ENCODE results near the gene PLXNA4.

Gene PLXNA4

DNA sequence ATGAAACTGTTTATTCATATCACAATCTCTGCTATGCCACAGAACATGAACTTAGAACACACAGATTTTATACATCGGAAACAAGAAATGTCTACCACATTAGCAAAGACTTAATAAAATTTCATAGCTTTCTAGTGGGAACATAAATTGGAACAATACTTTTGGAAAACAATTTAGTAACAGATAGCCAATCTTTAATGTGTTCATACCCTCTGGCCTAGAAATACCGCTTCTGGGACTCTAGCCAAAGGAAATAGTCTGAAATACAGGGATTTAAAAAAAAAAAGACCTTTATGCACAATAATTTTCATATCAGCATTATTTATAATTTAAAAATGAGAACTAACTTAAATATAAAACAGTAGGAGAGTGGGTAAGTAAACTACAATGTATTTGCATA, 168.5 kb downstream of the PLXNA4 start:
- TF ChIP-seq, protein P1, sequence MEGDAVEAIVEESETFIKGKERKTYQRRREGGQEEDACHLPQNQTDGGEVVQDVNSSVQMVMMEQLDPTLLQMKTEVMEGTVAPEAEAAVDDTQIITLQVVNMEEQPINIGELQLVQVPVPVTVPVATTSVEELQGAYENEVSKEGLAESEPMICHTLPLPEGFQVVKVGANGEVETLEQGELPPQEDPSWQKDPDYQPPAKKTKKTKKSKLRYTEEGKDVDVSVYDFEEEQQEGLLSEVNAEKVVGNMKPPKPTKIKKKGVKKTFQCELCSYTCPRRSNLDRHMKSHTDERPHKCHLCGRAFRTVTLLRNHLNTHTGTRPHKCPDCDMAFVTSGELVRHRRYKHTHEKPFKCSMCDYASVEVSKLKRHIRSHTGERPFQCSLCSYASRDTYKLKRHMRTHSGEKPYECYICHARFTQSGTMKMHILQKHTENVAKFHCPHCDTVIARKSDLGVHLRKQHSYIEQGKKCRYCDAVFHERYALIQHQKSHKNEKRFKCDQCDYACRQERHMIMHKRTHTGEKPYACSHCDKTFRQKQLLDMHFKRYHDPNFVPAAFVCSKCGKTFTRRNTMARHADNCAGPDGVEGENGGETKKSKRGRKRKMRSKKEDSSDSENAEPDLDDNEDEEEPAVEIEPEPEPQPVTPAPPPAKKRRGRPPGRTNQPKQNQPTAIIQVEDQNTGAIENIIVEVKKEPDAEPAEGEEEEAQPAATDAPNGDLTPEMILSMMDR (IDR thresholded peaks at IDR 0.05; ENCODE audit: low read depth, low read length), result no peak
- in situ Hi-C loops (cut with HindIII; ENCODE audit: low sequenced_read_pairs), result no loop called here
- no peak overlapping the region for H3K4me3 ChIP-seq (ENCODE audit: low read depth, low read length)
- DNase-seq (ENCODE audit: low read depth, low spot score), result peak; percentile 49

DNA sequence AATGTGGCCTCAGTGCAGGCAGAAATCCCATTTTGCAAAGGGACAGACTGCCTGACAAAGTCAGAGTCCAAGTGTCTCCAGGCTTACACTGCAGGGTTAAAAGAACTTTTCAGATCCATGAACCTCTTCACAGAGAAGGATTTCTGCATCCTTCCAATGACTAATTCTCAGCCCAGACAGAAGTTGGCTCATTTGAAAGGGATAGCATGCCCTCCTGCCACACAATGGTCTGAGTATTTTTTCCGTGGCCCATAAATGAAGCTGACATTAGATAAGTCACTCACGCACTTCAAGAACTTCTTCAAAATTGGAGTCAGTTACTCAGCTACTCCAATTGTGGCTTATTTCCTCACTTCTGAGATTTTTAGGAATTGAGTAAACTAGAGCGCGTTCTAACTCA, 170.2 kb downstream of the PLXNA4 start:
- H3K4me3 ChIP-seq (ENCODE audit: low read depth, low read length), result no peak overlapping the region
- in situ Hi-C loops (cut with HindIII; ENCODE audit: low sequenced_read_pairs), result no loop called here
- DNase-seq (ENCODE audit: low read depth, low spot score), result peak; percentile 52
- TF ChIP-seq, protein P1 (IDR thresholded peaks at IDR 0.05; ENCODE audit: low read depth, low read length), result no peak

- no peak for DNase-seq (ENCODE audit: low read depth, low spot score)
- in situ Hi-C loops (cut with HindIII; ENCODE audit: low sequenced_read_pairs), result no loop called here
- no peak overlapping the region for H3K4me3 ChIP-seq (ENCODE audit: low read depth, low read length)
- TF ChIP-seq, protein P1 (IDR thresholded peaks at IDR 0.05; ENCODE audit: low read depth, low read length), result no peak
These were observed 172.0 kb downstream of the PLXNA4 start for GRCh38 chr7:132404261-132404660.

DNA sequence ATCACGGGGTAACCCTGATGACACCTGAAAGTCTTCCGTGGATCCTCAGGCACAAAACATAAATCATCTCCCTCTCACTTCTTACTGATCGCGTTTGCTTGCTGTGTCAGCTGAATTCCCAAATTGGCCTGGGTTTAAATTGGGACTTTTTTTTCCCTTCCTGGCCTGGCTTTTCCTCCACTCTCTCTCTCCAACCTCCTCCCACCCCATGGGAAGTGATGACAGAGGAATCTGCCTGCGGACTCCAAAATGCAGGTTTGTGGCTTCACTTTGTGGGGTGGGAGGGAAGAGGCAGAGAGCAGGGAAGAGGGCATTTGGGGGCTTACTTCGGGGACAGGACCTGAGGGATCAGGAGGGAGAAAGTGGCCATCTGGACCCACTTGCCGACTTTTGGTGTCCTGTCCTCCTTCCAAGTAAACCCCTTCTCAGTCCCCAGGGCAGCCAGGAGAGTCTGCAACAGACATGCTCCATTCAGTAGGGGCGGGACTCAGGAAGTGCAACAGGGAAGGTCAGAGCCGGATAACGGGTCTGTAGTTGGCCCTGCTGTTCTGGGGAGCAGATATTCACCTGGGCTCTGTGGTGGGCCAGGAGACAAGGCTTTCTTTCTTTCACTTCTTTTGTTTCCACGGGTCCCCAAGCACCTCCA, 172.7 kb downstream of the PLXNA4 start:
- TF ChIP-seq, protein P1 (IDR thresholded peaks at IDR 0.05; ENCODE audit: low read depth, low read length), result no peak
- H3K4me3 ChIP-seq (ENCODE audit: low read depth, low read length), result no peak overlapping the region
- in situ Hi-C loops (cut with HindIII; ENCODE audit: low sequenced_read_pairs), result no loop called here
- no peak for DNase-seq (ENCODE audit: low read depth, low spot score)

- H3K4me3 ChIP-seq (ENCODE audit: low read depth, low read length), result no peak overlapping the region
- in situ Hi-C loops (cut with HindIII; ENCODE audit: low sequenced_read_pairs), result no loop called here
- DNase-seq (ENCODE audit: low read depth, low spot score), result peak; percentile 92
- TF ChIP-seq, protein P1 (IDR thresholded peaks at IDR 0.05; ENCODE audit: low read depth, low read length), result no peak
These were observed 173.5 kb downstream of the PLXNA4 start for GRCh38 chr7:132402751-132403245.

DNA sequence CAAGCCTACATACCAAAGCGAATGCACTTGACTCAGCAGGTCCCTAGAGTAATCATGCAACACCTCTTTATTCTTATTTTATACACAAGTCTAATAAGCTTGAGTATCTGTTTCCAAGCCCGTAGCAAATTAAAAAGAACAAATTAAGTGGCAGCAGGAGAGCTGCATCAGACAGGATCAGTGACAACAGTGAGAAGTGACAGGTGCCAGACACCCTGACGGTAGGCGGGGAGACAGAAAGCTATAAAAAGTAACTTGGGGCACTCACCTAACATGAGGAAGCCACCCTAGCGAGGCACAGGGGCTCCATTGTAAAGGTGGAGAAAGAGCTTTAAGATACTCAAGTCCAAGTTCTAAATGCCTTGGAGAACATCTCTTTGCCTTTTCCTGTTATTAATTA, 174.2 kb downstream of the PLXNA4 start:
- no peak overlapping the region for H3K4me3 ChIP-seq (ENCODE audit: low read depth, low read length)
- TF ChIP-seq, protein P1 (IDR thresholded peaks at IDR 0.05; ENCODE audit: low read depth, low read length), result no peak
- DNase-seq (ENCODE audit: low read depth, low spot score), result no peak
- in situ Hi-C loops (cut with HindIII; ENCODE audit: low sequenced_read_pairs), result no loop called here

Measured in astrocyte of the spinal cord (primary cell).